Lower lobe of right lung (tissue), 2 donors: ENCODE data around the gene DLGAP4. TPM values are rescaled to one million over a fixed set of nuclear protein-coding genes. Genes with fewer than 3 reads are reported as not detected.

ENCODE experiments used
- ATAC-seq, 2 donors: fragments of 200-7000 bp; cut with Tn5 transposase; one replicate each; pipeline ENCODE4 v1.9.1; 2020 to 2022; ENCODE audit warnings: mild to moderate bottlenecking in 2 of 2, moderate library complexity in 2 of 2
- DNase-seq: peaks from one replicate; pipeline ENCODE4 v3.0.0-alpha.2; 2020
- H3K27ac ChIP-seq: fragments of 200-600 bp; one replicate; pipeline ENCODE4 v1.8.0; 2022
- H3K27me3 ChIP-seq: fragments of 200-600 bp; one replicate; pipeline ENCODE4 v1.8.0; 2022; ENCODE audit warnings: low read depth
- H3K36me3 ChIP-seq: fragments of 200-600 bp; one replicate; pipeline ENCODE4 v1.8.0; 2022; ENCODE audit warnings: mild to moderate bottlenecking
- H3K4me1 ChIP-seq: fragments of 200-600 bp; one replicate; pipeline ENCODE4 v1.8.0; 2022
- H3K4me3 ChIP-seq: fragments of 200-600 bp; one replicate; pipeline ENCODE4 v1.8.0; 2022; ENCODE audit warnings: mild to moderate bottlenecking
- H3K9me3 ChIP-seq: fragments of 200-600 bp; one replicate; pipeline ENCODE4 v1.8.0; 2022
- CTCF ChIP-seq: fragments of 200-600 bp; IDR thresholded peaks from one replicate; pipeline ENCODE4 v1.8.0; 2022; ENCODE audit warnings: antibody characterized with exemption, mild to moderate bottlenecking
- intact Hi-C: fragments of 100-400 bp; cut with DNase I; formaldehyde crosslinking; loops from one replicate; pipeline ENCODE4 v1.11.0; 2022
- total RNA-seq: library from RNA; stranded (reverse); fragmentation: NEBNext Ultra II Directional; extraction: Animal tissue kit (Norgen Biotek cat#: 25700); gene quantifications from one replicate; pipeline ENCODE4 v1.2.1, GENCODE V29; 2021
- donor health status: DM: no; HTN: yes; CAD: no; lungs with severe emphysema.

The DLGAP4 gene
- total RNA-seq, 1 donor from 2014 or later = 59.3 TPM

- Histone ChIP-seq H3K4me3 (no peak overlapping the region), H3K27me3 (peaks cover 93% of the 10 kb centered on the region), H3K4me1 (peaks cover 8% of the 10 kb centered on the region), H3K27ac (no peak overlapping the region), H3K36me3 (no peaks in the 10 kb centered on the region), H3K9me3 (no peaks in the 10 kb centered on the region)
- no peak for TF ChIP-seq CTCF
- DNase-seq = no peak
- intact Hi-C loops = no loop called here
- ATAC-seq = no peak
Measured at GRCh38 chr20:36303831-36304230, 2.3 kb upstream of the DLGAP4 start.

- TF ChIP-seq CTCF = no peak
- no peak overlapping the region for H3K27ac ChIP-seq
- H3K9me3 ChIP-seq = no peaks in the 10 kb centered on the region
- H3K36me3 ChIP-seq = no peaks in the 10 kb centered on the region
- peaks cover 92% of the 10 kb centered on the region for H3K27me3 ChIP-seq
- DNase-seq (no peak), ATAC-seq (no peak)
- H3K4me1 ChIP-seq = peaks cover 8% of the 10 kb centered on the region
- intact Hi-C loops = no loop called here
- no peak overlapping the region for H3K4me3 ChIP-seq
Measured at GRCh38 chr20:36304786-36305495, 1.2 kb upstream of the DLGAP4 start.

GRCh38 chr20:36306553-36307411, 643 bp downstream of the DLGAP4 start:
- H3K4me1 ChIP-seq = peaks cover 8% of the 10 kb centered on the region
- TF ChIP-seq CTCF = no peak
- no peaks in the 10 kb centered on the region for H3K36me3 ChIP-seq
- intact Hi-C loops = no loop called here
- H3K27me3 ChIP-seq = peaks cover 85% of the 10 kb centered on the region
- ATAC-seq (peak in 1 of 2 donors; percentile 6), DNase-seq (no peak)
- no peaks in the 10 kb centered on the region for H3K9me3 ChIP-seq
- H3K27ac ChIP-seq = no peak overlapping the region
- H3K4me3 ChIP-seq = peak overlapping the region; percentile 19

GRCh38 chr20:36307412-36308325, 1.5 kb downstream of the DLGAP4 start:
- no peak for ATAC-seq
- Histone ChIP-seq H3K9me3 (no peaks in the 10 kb centered on the region), H3K4me3 (no peak overlapping the region), H3K36me3 (no peaks in the 10 kb centered on the region), H3K27ac (no peak overlapping the region), H3K4me1 (peaks cover 8% of the 10 kb centered on the region), H3K27me3 (peaks cover 83% of the 10 kb centered on the region)
- DNase-seq = no peak
- no peak for TF ChIP-seq CTCF
- intact Hi-C loops = no loop called here

GRCh38 chr20:36308353-36308752, 2.2 kb downstream of the DLGAP4 start:
- ATAC-seq (no peak), DNase-seq (no peak)
- Histone ChIP-seq H3K9me3 (no peaks in the 10 kb centered on the region), H3K27me3 (peaks cover 81% of the 10 kb centered on the region), H3K4me1 (peaks cover 8% of the 10 kb centered on the region), H3K36me3 (no peaks in the 10 kb centered on the region), H3K27ac (no peak overlapping the region), H3K4me3 (no peak overlapping the region)
- intact Hi-C loops = no loop called here
- TF ChIP-seq CTCF = no peak
